Ovary (tissue), 3 donors: ENCODE measurements around the gene TSC2.

ENCODE experiments used
- CTCF ChIP-seq, 3 donors: fragments of 450-650 bp in 2 of 3; fragments of 200-600 bp in 1 of 3; IDR thresholded peaks; one replicate each; pipeline versions ENCODE4 v1.5.1 to v1.8.0; 2016 to 2022; ENCODE audit warnings: antibody characterized with exemption in 3 of 3, mild to moderate bottlenecking in 1 of 3
- EP300 ChIP-seq: sonication (generic); formaldehyde crosslinking; IDR thresholded peaks from one replicate; pipeline ENCODE4 v1.6.1; 2017; ENCODE audit warnings: antibody characterized with exemption
- POLR2A ChIP-seq: fragments of 450-650 bp; IDR thresholded peaks from one replicate; pipeline ENCODE4 v1.6.1; 2017; ENCODE audit warnings: antibody characterized with exemption, mild to moderate bottlenecking, moderate library complexity
- donor health status: DM: no; HTN: no; CAD: no.

DNA sequence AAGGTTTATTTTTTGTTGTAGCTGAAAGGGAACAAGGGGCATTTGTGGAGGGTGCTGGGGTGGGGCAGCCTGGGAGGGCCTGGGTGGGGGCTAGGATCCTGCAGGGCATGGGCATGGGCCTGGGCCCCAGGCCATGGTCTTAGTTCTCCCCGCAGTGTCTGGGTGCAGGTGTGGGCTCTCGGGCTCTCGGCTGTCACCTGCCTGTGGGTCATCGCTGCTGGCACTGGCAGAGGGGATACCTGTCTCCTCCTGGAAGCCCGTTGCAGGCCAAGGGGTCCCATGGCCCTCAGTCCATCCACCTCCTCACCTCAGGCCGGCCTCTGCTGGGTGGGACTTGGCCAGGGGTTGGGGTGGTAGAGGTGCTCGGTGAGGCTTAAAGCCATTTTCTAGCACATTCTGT lies 30.3 kb downstream of the TSC2 start:
- TF ChIP-seq CTCF (IDR thresholded peaks at IDR 0.05) (no peak), POLR2A (no peak), EP300 (no peak)
